ENCODE measurements around the gene ANO10.
A peak's percentile ranks its signal among the peaks of the same experiment; 100 is the strongest.
"Not testable (repeated sequence)": the region's sequence is repeated elsewhere in the genome, so short reads cannot be mapped to it uniquely, and the experiment has no call there.

Gene ANO10, protein sequence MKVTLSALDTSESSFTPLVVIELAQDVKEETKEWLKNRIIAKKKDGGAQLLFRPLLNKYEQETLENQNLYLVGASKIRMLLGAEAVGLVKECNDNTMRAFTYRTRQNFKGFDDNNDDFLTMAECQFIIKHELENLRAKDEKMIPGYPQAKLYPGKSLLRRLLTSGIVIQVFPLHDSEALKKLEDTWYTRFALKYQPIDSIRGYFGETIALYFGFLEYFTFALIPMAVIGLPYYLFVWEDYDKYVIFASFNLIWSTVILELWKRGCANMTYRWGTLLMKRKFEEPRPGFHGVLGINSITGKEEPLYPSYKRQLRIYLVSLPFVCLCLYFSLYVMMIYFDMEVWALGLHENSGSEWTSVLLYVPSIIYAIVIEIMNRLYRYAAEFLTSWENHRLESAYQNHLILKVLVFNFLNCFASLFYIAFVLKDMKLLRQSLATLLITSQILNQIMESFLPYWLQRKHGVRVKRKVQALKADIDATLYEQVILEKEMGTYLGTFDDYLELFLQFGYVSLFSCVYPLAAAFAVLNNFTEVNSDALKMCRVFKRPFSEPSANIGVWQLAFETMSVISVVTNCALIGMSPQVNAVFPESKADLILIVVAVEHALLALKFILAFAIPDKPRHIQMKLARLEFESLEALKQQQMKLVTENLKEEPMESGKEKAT

DNA sequence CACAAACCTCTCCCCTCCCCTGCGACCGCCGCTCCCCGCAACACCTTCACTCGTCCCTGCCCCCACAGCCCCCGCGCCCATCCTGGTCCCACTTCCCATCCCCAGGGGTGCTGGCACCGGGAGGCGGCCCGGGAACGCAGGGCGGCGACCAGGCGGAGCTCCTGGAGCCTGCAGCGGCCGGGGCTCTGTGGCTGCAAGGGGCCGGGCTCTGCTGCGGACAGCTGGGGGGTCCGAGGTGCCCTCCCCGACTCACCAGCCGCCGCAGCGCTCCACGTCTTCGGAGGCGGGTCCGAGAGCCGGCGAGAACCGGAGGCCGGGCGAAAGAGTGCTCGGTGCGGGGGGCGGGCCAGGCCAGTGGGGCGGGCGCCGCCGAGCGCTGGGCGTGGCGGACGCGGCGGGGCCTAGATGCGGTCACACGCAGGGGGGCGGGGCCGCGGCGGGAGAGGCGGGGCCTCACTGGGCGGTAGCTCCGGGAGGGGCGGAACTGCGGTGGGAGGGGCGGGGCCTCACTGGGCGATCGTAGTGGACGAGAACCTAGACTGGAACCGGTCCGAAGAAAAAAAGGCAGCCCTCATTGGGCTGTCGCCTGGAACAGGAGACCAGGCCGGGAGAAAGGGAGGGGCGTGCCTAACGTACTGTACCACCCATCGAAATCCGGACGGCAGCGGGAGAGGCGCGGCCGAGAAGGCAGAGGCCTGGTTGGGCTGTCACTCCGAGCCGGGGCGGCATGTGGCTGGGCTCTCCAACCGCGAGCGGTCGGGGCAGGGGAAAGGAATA lies at the start of gene ANO10:
TSS of gene ANO10 (minus strand) at position 356 of the 777 bp plus-strand sequence. CDS start 16,159 bp downstream, outside the sequence.
- peak; percentile 84 to 89 for DNase-seq (ENCODE audit: low read depth in 2 of 2)

DNA sequence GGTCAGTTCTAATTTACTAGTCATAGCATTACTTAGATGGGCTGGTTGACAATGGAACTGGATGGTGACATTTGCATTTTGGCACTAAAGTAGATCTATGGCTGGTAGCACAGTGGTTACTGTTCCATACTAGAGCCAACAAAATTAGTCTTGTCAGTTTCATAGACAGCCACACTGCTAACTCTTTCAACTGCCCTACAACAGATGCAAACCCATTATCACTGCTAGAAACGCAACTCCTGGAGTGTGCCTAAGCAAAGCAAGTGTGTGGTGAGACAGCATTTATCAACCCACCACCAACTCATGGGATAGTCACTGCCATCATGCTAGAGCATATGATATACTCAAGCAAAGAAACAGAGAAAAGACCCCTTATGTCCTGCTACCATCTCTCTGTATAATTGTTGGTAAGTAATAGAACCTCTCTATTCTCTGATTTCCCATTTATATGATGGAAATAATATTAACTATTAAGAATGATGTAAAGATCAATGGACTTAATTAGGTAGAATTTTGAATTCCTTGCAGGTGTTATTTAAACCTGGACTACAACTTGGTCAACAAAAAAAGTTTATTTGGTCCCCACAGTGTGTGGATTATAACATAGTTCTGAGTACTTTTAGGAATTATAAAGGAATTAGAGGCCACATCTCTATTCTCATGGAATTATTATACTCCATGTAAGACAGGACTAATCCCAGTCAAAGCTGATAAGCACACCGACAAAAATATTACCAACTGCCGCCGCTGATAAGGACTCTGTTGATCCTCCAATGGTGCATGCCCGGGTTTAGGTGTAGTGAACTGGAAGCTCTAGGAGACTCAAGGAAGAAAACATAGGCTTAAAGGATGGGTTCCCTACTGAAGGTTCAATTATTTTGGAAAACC lies 49.1 kb upstream of the ANO10 start:
- no peak for DNase-seq (ENCODE audit: low read depth in 2 of 2)

DNA sequence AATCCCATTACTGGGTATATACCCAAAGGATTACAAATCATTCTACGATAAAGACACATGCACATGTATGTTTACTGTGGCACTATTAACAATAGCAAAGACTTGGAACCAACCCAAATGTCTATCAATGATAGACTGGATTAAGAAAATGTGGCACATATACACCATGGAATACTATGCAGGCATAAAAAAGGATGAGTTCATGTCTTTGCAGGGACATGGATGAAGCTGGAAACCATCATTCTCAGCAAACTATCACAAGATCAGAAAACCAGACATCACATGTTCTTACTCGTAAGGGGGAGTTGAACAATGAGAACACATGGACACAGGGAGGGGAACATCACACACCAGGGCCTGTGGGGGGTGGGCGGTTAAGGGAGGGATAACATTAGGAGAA lies 43.2 kb upstream of the ANO10 start:
- not testable (repeated sequence) for DNase-seq (ENCODE audit: low read depth in 2 of 2)

DNA sequence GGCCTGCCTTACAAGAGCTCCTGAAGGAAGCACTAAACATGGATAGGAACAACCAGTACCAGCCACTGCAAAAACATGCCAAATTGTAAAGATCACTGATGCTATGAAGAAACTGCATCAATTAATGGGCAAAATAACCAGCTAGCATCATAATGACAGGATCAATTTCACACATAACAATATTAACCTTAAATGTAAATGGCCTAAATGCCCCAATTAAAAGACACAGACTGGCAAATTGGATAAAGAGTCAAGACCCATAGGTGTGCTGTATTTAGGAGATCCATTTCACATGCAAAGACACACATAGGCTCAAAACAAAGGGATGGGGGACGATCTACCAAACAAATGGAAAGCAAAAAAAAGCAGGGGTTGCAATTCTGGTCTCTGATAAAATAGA lies 39.6 kb upstream of the ANO10 start:
- not testable (repeated sequence) for DNase-seq (ENCODE audit: low read depth in 2 of 2)

DNA sequence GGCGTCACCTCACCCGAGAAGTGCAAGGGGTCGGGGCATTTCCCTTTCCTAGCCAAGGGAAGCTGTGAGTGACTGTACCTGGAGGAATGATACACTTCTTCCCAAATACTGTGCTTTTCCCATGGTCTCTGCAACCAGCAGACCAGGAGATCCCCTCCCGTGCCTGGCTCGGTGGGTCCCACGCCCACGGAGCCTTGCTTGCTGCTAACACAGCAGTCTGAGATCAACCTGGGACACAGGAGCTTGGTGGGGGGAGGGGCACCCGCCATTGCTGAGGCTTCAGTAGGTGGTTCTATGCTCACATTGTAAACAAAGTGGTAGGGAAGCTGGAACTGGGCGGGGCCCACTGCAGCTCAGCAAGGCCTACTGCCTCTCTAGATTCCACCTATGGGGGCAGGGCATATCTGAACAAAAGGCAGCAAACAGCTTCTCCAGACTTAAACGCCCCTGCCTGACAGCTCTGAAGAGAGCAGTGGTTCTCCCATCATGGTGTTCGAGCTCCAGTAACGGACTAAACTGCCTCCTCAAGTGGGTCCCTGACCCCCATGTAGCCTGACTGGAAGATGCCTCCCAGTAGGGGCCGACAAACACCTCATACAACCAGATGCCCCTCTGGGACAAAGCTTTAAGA lies 37.6 kb upstream of the ANO10 start:
- DNase-seq (ENCODE audit: low read depth in 2 of 2): no peak

- DNase-seq (ENCODE audit: low read depth in 2 of 2): not testable (repeated sequence)
Measured at GRCh38 chr3:43656390-43656789, 34.6 kb upstream of the ANO10 start.

- no peak for DNase-seq (ENCODE audit: low read depth in 2 of 2)
Measured at GRCh38 chr3:43650345-43650744, 28.5 kb upstream of the ANO10 start.

DNA sequence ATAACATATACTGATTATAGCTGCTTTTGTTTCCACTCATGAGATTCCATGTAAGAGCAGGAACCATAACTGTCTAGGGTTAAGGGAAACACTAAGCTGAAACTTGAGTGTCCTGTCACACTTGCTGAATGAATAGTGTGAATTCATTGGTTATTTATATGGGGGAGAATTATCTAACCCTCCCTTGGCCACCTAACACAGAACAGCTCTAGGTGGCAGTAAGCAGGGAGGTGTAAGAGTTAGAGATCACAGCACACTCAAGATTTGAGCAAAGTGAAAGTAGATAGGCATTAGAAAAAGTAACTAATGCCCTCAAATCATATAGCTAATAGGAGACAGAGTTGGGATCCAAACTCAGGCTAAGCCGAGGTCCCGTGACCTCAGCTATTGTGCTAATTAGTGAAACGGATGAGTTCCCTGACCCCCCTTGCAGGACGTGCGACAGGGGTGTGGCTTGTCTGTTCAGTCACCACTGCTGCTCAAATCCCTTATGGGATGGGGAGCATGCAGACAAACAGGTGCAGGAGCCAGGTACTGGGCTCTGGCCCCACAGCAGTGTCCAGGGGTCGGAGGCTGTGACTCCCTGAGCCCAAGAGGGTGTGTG lies 27.7 kb upstream of the ANO10 start:
- no peak for DNase-seq (ENCODE audit: low read depth in 2 of 2)

DNA sequence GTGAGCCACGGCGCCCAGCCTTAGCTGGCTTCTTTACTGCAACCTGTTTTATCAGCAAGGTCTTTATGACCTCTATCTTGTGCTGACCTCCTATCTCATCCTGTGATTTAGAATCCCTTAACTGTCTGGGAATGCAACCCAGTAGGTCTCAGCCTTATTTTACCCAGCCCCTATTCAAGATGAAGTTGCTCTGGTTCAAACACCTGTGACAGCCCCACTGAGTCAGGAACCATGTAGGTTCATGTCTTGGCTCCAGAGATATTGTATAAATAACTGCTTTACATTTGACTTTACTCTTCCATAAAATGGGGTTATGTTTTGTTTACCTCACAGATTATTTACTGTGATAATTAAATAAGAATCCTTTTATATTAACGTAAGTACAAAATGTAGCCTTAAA lies 27.1 kb upstream of the ANO10 start:
- no peak for DNase-seq (ENCODE audit: low read depth in 2 of 2)

DNA sequence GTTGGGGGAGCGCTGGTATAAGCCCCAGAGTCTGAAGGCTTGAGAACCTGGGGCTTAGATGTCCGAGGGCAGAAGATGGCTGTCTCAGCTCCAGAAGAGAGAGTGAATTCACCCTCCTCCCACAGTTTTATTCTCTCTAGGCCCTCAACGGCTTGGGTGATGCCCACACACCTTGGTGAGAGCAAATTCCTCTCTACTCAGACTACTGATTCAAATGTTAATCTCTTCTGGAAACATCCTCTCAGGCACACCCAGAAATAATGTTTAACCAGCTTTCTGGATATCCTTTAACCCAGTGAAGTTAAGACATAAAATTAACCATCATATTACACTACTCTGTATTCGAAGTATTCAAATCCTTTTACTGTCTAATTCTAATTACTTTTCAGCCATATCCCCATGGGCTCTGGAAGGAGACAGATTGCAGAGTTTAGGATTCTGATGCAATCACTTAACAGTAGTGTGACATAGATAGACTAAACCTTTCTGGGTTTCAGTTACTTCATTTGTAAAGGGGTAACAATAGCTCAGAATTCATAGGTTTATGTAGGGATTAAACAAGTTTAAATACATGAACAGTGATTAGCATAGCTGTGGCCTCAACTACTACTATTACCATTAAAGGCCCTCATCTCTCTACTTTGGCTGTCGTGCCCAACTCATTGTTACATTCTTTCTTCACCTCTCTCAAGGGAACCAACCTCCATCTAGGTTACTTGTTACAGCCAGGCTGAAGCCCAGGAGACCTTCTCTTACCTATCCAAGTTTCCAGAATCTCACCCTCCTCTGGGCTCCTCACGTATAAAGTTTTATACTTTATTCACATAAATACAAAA lies 25.7 kb upstream of the ANO10 start:
- DNase-seq (ENCODE audit: low read depth in 2 of 2): no peak

DNA sequence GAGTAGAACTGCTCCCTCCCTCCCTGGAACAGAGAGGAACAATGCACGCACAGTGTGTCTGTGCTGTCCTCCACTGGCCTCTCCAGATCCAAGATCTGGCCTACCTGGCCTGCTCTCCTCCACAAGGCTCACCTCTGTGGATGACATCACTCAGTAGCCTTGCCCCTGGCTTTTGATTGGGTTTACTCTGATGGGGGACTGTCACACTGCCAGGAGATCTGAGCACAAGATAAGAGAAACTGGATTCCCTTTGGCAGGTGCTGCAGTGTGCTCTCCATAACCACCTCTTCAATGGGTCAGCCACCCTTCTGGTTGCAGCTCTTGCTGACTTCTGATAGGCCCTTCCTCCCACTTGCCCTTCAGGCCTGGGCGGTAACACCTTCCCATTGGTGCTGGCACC lies 22.6 kb upstream of the ANO10 start:
- DNase-seq (ENCODE audit: low read depth in 2 of 2): no peak

DNA sequence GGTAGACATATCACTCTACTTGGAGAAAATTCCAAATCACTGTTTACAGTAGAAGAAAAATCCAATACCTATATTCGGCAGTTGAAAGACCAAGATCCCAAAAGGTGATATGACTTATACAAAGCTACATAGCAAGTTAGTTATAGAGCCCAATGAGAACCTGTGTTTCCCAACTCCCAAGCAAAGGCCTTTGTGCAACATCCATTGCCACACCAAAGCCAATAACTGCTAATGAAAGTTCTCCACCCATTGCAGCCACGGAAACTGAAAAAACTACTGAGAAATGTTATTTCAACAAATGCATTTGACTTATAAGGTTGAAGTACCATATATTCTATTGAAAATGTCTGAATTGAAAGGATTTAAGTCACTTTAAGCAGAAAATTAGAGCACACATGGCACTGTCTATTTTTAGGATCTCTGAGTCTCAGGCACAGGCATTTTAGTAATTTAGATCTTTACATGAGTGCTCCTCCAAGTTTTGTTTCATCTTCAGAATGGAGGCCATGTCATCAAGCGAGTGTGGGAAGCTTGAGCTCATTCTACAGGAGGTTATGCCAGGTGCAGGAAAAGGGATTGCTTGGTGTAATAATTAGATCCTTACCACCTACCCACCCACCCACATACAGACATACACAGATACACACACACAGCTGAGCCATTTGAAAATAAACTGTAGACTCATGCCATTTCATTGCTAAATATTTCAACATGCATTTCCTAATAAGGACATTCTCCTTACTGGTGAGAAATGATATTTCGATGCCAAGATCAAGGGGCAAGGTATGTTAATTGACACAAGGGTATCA lies 19.7 kb upstream of the ANO10 start:
- DNase-seq (ENCODE audit: low read depth in 2 of 2): no peak

GRCh38 chr3:43640681-43641080 lies 18.9 kb upstream of the ANO10 start:
- no peak for DNase-seq (ENCODE audit: low read depth in 2 of 2)

DNA sequence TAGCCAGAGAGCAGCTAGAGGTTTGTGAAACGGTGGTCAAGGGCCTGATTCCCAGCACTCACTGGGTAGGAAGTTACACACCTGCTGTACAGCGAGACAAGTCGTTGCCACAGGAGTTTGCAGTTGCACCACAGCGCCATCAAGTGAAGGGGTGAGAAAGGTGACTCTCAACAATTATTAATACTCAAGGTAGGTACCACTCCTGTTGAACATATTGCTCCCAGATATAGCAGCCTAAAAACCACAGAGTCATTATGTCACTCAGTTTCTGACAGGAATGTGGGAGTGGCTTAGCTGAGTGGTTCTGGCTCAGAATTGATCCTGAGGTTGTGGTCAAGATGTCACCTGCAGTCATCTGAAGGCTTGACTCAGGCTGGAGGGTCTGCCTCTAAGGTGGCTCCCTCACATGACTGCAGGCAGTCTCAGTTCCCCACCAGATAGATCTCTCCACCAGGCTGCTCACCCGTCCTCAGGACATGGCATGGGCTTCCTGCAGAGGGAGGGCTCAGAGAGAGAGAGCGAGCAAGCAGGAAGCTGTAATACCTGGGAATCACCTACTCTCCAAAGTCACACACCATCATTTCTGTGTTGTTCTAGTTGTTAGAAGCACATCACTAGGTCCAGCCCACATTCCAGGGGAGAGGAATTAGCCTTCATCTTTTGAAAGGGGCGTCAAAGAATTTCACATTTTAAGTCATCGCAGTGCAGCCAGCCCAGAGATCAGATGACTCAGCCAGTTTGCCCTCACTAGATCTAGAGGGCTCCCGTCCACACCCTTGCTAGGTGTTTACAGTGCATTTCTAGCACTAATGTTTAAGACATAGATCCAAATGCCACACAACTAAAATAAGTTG lies 17.0 kb upstream of the ANO10 start:
- no peak for DNase-seq (ENCODE audit: low read depth in 2 of 2)

DNA sequence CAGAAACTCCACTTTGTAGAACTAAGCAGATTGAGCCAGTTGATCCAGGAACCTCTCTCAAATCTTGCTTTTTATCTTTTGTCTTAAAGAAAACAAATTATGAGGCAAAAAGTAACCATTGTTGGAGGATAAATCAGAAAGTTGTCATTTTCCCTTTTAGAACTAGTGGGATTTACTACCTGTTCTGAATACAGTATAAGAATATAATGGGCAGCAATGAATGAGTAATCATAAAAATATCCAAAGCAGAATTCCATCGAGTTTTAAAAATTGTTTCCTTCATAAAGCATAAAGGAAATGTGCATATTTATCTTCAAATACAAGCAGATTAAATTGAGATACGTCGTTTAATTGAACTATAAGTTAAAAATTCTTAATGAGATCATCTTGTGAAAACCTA lies 15.9 kb upstream of the ANO10 start:
- DNase-seq (ENCODE audit: low read depth in 2 of 2): no peak

DNA sequence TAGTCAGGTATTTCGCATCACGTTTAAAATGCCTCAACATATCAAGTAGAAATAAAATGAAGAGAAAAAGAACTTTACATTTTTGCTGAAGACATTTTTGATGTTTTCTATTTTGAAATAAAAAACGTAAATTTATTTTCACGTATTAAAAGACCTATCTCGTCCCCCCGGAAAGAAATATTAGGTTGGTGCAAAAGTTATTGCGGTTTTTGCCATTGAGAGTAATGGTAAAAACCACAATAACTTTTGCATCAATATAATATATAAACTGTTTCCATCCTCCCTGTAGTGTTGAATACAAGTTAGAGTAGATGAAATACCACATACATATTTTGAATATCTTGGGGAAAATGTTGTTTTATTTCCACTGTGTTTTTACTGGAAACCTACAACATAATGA lies 11.2 kb upstream of the ANO10 start:
- DNase-seq (ENCODE audit: low read depth in 2 of 2): no peak

DNA sequence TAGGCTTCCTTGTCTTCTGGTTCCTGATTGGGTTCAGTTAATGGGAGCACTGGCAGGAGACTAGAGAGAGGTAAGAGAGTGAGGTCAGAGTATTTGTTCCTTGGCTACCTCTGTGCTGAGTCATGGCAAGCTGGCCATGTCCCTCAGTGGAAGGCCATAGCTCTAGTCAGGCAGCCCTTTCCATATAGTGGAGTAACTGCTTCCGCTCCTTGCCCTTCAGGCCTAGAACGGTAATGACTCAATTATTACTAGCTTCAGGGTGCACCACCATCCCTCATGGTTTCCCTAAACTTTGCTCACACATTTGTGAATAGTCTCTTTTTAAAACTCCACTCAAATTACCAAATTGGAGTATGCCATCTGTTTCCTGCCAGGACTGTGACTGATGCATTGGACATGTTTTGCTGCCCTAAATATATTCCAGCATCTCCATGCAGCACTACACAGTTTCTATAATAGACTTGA lies 10.5 kb upstream of the ANO10 start:
- DNase-seq (ENCODE audit: low read depth in 2 of 2): no peak

GRCh38 chr3:43629741-43630140 lies 7.9 kb upstream of the ANO10 start:
- no peak for DNase-seq (ENCODE audit: low read depth in 2 of 2)

Data from stimulated activated CD8-positive, alpha-beta memory T cell treated with anti-CD3 and anti-CD28 coated beads, Interleukin-15, amount 100 ng/mL, for 4 hours (primary cell).